HCT116 (cell line): ENCODE results near the gene FAM81A. TPM values are rescaled to one million over a fixed set of nuclear protein-coding genes. Genes with fewer than 3 reads are reported as not detected.

Experiments
- ATAC-seq: fragments of 200-7000 bp; cut with Tn5 transposase; 2 replicates; pipeline ENCODE4 v1.9.1; 2020; ENCODE audit warnings: mild to moderate bottlenecking, moderate library complexity
- BruUV-seq: library from RNA; stranded (reverse); fragments of 400-500 nt; replicated peaks from 2 replicates; lab custom pipeline; 2021; lab: Mats Ljungman, UMichigan
- CTCF ChIA-PET: fragments of 300-600 bp; sonication (Branson Sonifier 250); formaldehyde crosslinking; loops from one replicate; lab custom pipeline; 2021; ENCODE audit warnings: antibody characterized with exemption; lab: Charles Lee
- POLR2A ChIA-PET: fragments of 300-600, 350-600 bp; sonication (Branson Sonifier 250); formaldehyde crosslinking; loops from one replicate; lab custom pipeline; 2021; ENCODE audit warnings: antibody characterized with exemption; lab: Charles Lee
- RAD21 ChIA-PET, 2 experiments: fragments of 300-600 bp; sonication (Branson Sonifier 250); formaldehyde crosslinking; loops; one replicate each; lab custom pipeline; 2023; ENCODE audit warnings: low total read pairs in 2 of 2; ENCODE audit not compliant: uncharacterized antibody in 2 of 2, unreplicated experiment in 2 of 2, low non-redundant PET in 1 of 2; lab: Charles Lee
- DNase-seq: peaks from one replicate; pipeline ENCODE4 v3.0.0-alpha.2; 2010; ENCODE audit warnings: low read depth, low spot score
- H2AFZ ChIP-seq: fragments of 200-600 bp; shearing (Covaris generic), sonication (generic); 2 replicates; pipeline ENCODE4 v1.6.1; 2017; ENCODE audit warnings: low read depth, mixed run types, mixed read lengths, antibody characterized with exemption, low read length; ENCODE audit not compliant: poor library complexity, severe bottlenecking
- H3K27ac ChIP-seq: 2 replicates; pipeline ENCODE4 v1.5.1; 2012; ENCODE audit warnings: low read depth, low read length
- H3K27me3 ChIP-seq: fragments of 200-600 bp; sonication (generic); 2 replicates; pipeline ENCODE4 v1.6.1; 2016; ENCODE audit warnings: mixed run types, low read length, mixed read lengths; ENCODE audit not compliant: insufficient read depth
- H3K36me3 ChIP-seq, 2 experiments: fragments of 200-500 bp in 1 of 2; fragments of 200-600 bp in 1 of 2; sonication (Bioruptor generic) in 1 of 2; sonication (generic) in 1 of 2; 2 replicates each; pipeline versions ENCODE4 v1.5.1 to v1.6.1; 2014 to 2016; ENCODE audit warnings: low read length in 2 of 2, inconsistent platforms in 1 of 2, mixed read lengths in 1 of 2, mixed run types in 1 of 2; ENCODE audit not compliant: insufficient read depth in 2 of 2, control insufficient read depth in 1 of 2
- H3K4me1 ChIP-seq, 2 experiments: fragments of 200-600 bp in 1 of 2; sonication (generic) in 1 of 2; 2 replicates each; pipeline versions ENCODE4 v1.5.1 to v1.6.1; 2012 to 2017; ENCODE audit warnings: low read length in 2 of 2, inconsistent platforms in 1 of 2, mild to moderate bottlenecking in 1 of 2, mixed read lengths in 1 of 2, mixed run types in 1 of 2, moderate library complexity in 1 of 2; ENCODE audit not compliant: insufficient read depth in 2 of 2, control insufficient read depth in 1 of 2
- H3K4me2 ChIP-seq: fragments of 200-600 bp; sonication (generic); 2 replicates; pipeline ENCODE4 v1.6.1; 2017; ENCODE audit warnings: mixed run types, low read length, mixed read lengths
- H3K4me3 ChIP-seq, 2 experiments: fragments of 200-600 bp in 1 of 2; sonication (generic) in 1 of 2; replicated peaks in 1 of 2; 2 replicates each; pipeline ENCODE4 v1.5.1; 2011 to 2016; ENCODE audit warnings: low read length in 2 of 2, control low read depth in 1 of 2, low read depth in 1 of 2, mild to moderate bottlenecking in 1 of 2, mixed read lengths in 1 of 2, mixed run types in 1 of 2
- H3K79me2 ChIP-seq: fragments of 200-600 bp; sonication (generic); 2 replicates; pipeline ENCODE4 v1.6.1; 2017; ENCODE audit warnings: mild to moderate bottlenecking, mixed run types, low read length, moderate library complexity, mixed read lengths; ENCODE audit not compliant: insufficient read depth
- H3K9ac ChIP-seq: fragments of 200-600 bp; sonication (generic); 2 replicates; pipeline ENCODE4 v1.6.1; 2016; ENCODE audit warnings: low read length, mixed read lengths
- H3K9me2 ChIP-seq: fragments of 200-600 bp; sonication (generic), shearing (Covaris generic); 2 replicates; pipeline ENCODE4 v1.6.1; 2017; ENCODE audit warnings: mixed run types, mild to moderate bottlenecking, moderate library complexity; ENCODE audit not compliant: insufficient read depth
- H3K9me3 ChIP-seq, 2 experiments: fragments of 200-500 bp in 1 of 2; fragments of 200-600 bp in 1 of 2; sonication (Bioruptor generic) in 1 of 2; sonication (generic) in 1 of 2; 2 replicates each; pipeline ENCODE4 v1.6.1; 2014 to 2017; ENCODE audit warnings: low read length in 2 of 2, mixed read lengths in 2 of 2, inconsistent platforms in 1 of 2, low read depth in 1 of 2, mild to moderate bottlenecking in 1 of 2, mixed run types in 1 of 2, moderate library complexity in 1 of 2; ENCODE audit not compliant: control insufficient read depth in 1 of 2, insufficient read depth in 1 of 2
- H4K20me1 ChIP-seq: fragments of 200-600 bp; sonication (generic), shearing (Covaris generic); 2 replicates; pipeline ENCODE4 v1.6.1; 2017; ENCODE audit warnings: mixed run types, mild to moderate bottlenecking, moderate library complexity; ENCODE audit not compliant: insufficient read depth
- CBX3 ChIP-seq: IDR thresholded peaks from 2 replicates; pipeline ENCODE4 v1.6.1; 2012; ENCODE audit warnings: low read depth
- CEBPB ChIP-seq: IDR thresholded peaks from 2 replicates; pipeline ENCODE4 v1.6.1; 2012; ENCODE audit warnings: low read depth
- EGR1 ChIP-seq: IDR thresholded peaks from 2 replicates; pipeline ENCODE4 v1.6.1; 2012; ENCODE audit warnings: low read depth
- ELF1 ChIP-seq: IDR thresholded peaks from 2 replicates; pipeline ENCODE4 v1.6.1; 2012; ENCODE audit warnings: low read depth, borderline replicate concordance
- EZH2 ChIP-seq: fragments of 200-600 bp; sonication (generic); IDR thresholded peaks from 2 replicates; pipeline ENCODE4 v1.6.1; 2017; ENCODE audit warnings: antibody characterized with exemption, mixed run types
- EZH2phosphoT487 ChIP-seq: fragments of 200-600 bp; IDR thresholded peaks from 2 replicates; pipeline ENCODE4 v1.6.1; 2018; ENCODE audit warnings: antibody characterized with exemption, borderline replicate concordance
- FOSL1 ChIP-seq: IDR thresholded peaks from 2 replicates; pipeline ENCODE4 v1.6.1; 2012; ENCODE audit warnings: low read depth
- MAX ChIP-seq: IDR thresholded peaks from 2 replicates; pipeline ENCODE4 v1.6.1; 2012
- POLR2A ChIP-seq: IDR thresholded peaks from 2 replicates; pipeline ENCODE4 v1.7.0; 2011; ENCODE audit warnings: borderline replicate concordance; ENCODE audit not compliant: insufficient read depth, insufficient read length; ENCODE audit errors: extremely low read depth
- RAD21 ChIP-seq: IDR thresholded peaks from 2 replicates; pipeline ENCODE4 v1.6.1; 2012; ENCODE audit warnings: low read depth, mild to moderate bottlenecking
- SIN3A ChIP-seq: IDR thresholded peaks from 2 replicates; pipeline ENCODE4 v1.6.1; 2012; ENCODE audit warnings: low read depth
- SP1 ChIP-seq: IDR thresholded peaks from 2 replicates; pipeline ENCODE4 v1.6.1; 2012; ENCODE audit warnings: low read depth
- SRF ChIP-seq: IDR thresholded peaks from 2 replicates; pipeline ENCODE4 v1.6.1; 2012; ENCODE audit warnings: low read depth
- YY1 ChIP-seq: IDR thresholded peaks from 2 replicates; pipeline ENCODE4 v1.6.1; 2011; ENCODE audit warnings: low read length, low read depth, moderate library complexity, mild to moderate bottlenecking; ENCODE audit not compliant: insufficient replicate concordance; ENCODE audit errors: extremely low read depth
- ZBTB33 ChIP-seq: IDR thresholded peaks from 2 replicates; pipeline ENCODE4 v1.6.1; 2011; ENCODE audit warnings: mild to moderate bottlenecking, low read length, moderate library complexity; ENCODE audit not compliant: insufficient replicate concordance; ENCODE audit errors: extremely low read depth
- ZNF274 ChIP-seq: fragments of 200-500 bp; sonication (Bioruptor generic); IDR thresholded peaks from 2 replicates; pipeline ENCODE4 v1.6.1; 2014; ENCODE audit warnings: mild to moderate bottlenecking, low read depth, low read length, inconsistent platforms
- intact Hi-C: fragments of 100-400 bp; cut with micrococcal nuclease; formaldehyde crosslinking; loops from 2 replicates; pipeline ENCODE4 v1.10.0; 2022
- total RNA-seq: library from RNA; stranded (reverse); gene quantifications from one replicate; pipeline ENCODE4 v1.2.1, GENCODE V29; 2021; ENCODE audit not compliant: unreplicated experiment

FAM81A gene
- total RNA-seq, 1 experiment from 2014 or later = 6.6 TPM

- POLR2A ChIA-PET = no interaction called here
- RAD21 ChIA-PET = no interaction called here
- TF ChIP-seq MAX (no peak), YY1 (no peak), POLR2A (no peak), SRF (no peak), SIN3A (no peak), ZNF274 (no peak)
Observed at GRCh38 chr15:59448871-59449270, 10.9 kb downstream of the FAM81A start.

GRCh38 chr15:59453474-59454215 lies 15.7 kb downstream of the FAM81A start:
- Histone ChIP-seq H3K9ac (no peak overlapping the region), H3K4me3 (no peak overlapping the region), H2AFZ (no peak overlapping the region), H3K79me2 (no peaks in the 10 kb centered on the region), H3K4me2 (no peak overlapping the region), H3K36me3 (no peaks in the 10 kb centered on the region), H3K27ac (no peak overlapping the region), H3K27me3 (no peaks in the 10 kb centered on the region), H3K9me3 (no peaks in the 10 kb centered on the region), H4K20me1 (no peaks in the 10 kb centered on the region), H3K4me1 (peaks cover 9 to 14% of the 10 kb centered on the region in 2 experiments), H3K9me2 (no peaks in the 10 kb centered on the region)
- no TSS peak for BruUV-seq
- CTCF ChIA-PET = no interaction called here
- RAD21 ChIA-PET = no interaction called here
- POLR2A ChIA-PET = no interaction called here
- intact Hi-C loops = no loop called here
- DNase-seq = no peak
- ATAC-seq = no peak
- no peak for TF ChIP-seq EZH2
- no peak for TF ChIP-seq SP1
- TF ChIP-seq CBX3 = no peak
- no peak for TF ChIP-seq ELF1
- no peak for TF ChIP-seq ZBTB33
- TF ChIP-seq SIN3A = no peak
- no peak for TF ChIP-seq FOSL1
- no peak for TF ChIP-seq ZNF274
- TF ChIP-seq EZH2phosphoT487 = no peak
- no peak for TF ChIP-seq EGR1
- no peak for TF ChIP-seq RAD21
- no peak for TF ChIP-seq CEBPB

More at GRCh38 chr15:59448871-59449270, 10.9 kb downstream of the FAM81A start:
- no peak overlapping the region for H3K4me3 ChIP-seq
- H3K36me3 ChIP-seq = no peaks in the 10 kb centered on the region
- DNase-seq = no peak
- BruUV-seq = no TSS peak
- H3K9ac ChIP-seq = no peak overlapping the region
- no peak overlapping the region for H3K27ac ChIP-seq
- H3K79me2 ChIP-seq = no peaks in the 10 kb centered on the region
- H4K20me1 ChIP-seq = no peaks in the 10 kb centered on the region
- no peak overlapping the region for H2AFZ ChIP-seq
- CTCF ChIA-PET = no interaction called here
- ATAC-seq = no peak
- no peaks in the 10 kb centered on the region for H3K9me2 ChIP-seq
- no peak overlapping the region for H3K4me2 ChIP-seq
- H3K9me3 ChIP-seq = no peaks in the 10 kb centered on the region
- no peaks in the 10 kb centered on the region for H3K27me3 ChIP-seq
- intact Hi-C loops = no loop called here
- no peaks in the 10 kb centered on the region for H3K4me1 ChIP-seq
